K562 (cell line): ENCODE results near the gene MYCBPAP. TPM values are rescaled to one million over a fixed set of nuclear protein-coding genes. Genes with fewer than 3 reads are reported as not detected.
A peak's percentile ranks its signal among the peaks of the same experiment; 100 is the strongest.

ENCODE experiments used
- CREM ChIP-seq: IDR thresholded peaks from 2 replicates; pipeline ENCODE4 v1.6.1; 2014; ENCODE audit warnings: antibody characterized with exemption, low read depth
- ESRRA ChIP-seq: fragments of 450-650 bp; IDR thresholded peaks from 2 replicates; pipeline ENCODE4 v1.6.1; 2014; ENCODE audit warnings: low read depth, mild to moderate bottlenecking, moderate library complexity, borderline replicate concordance
- GTF2F1 ChIP-seq: IDR thresholded peaks from 2 replicates; pipeline ENCODE4 v1.6.1; 2011; ENCODE audit warnings: low read depth, low read length, improper control_type of control experiment
- HNRNPK ChIP-seq: fragments of 200-400 bp; formaldehyde crosslinking; IDR thresholded peaks from one replicate; pipeline ENCODE4 v1.6.1; 2018; ENCODE audit warnings: mild to moderate bottlenecking, low read depth, low read length; ENCODE audit not compliant: poor library complexity, severe bottlenecking
- MECOM ChIP-seq: fragments of 250-450 bp; sonication (Bioruptor Pico); IDR thresholded peaks from 2 replicates; pipeline ENCODE4 v1.8.0; 2022; ENCODE audit warnings: inconsistent platforms
- MYC ChIP-seq, 2 experiments: fragments of 250-450 bp in 1 of 2; sonication (Bioruptor Pico) in 1 of 2; IDR thresholded peaks; 2 replicates each; pipeline versions ENCODE4 v1.5.1 to v1.6.1; 2012 to 2021; ENCODE audit warnings: low read depth in 2 of 2, borderline replicate concordance in 1 of 2, improper control_type of control experiment in 1 of 2, low read length in 1 of 2, mild to moderate bottlenecking in 1 of 2, moderate library complexity in 1 of 2
- MYNN ChIP-seq, 2 experiments: sonication (generic); formaldehyde crosslinking in 1 of 2; IDR thresholded peaks; 2 replicates each; pipeline versions ENCODE4 v1.5.0 to v1.6.1; 2016 to 2020; ENCODE audit warnings: antibody characterized with exemption in 1 of 2, missing genetic modification reagents in 1 of 2
- PTRF ChIP-seq: fragments of 450-650 bp; IDR thresholded peaks from 2 replicates; pipeline ENCODE4 v1.6.1; 2016; ENCODE audit warnings: mild to moderate bottlenecking, missing genetic modification characterization, missing compliant biosample characterization
- PTTG1 ChIP-seq: fragments of 450-650 bp; IDR thresholded peaks from 2 replicates; pipeline ENCODE4 v1.6.1; 2016; ENCODE audit warnings: low read depth, mild to moderate bottlenecking, missing genetic modification characterization, missing compliant biosample characterization
- STAG1 ChIP-seq: sonication (generic); formaldehyde crosslinking; IDR thresholded peaks from 2 replicates; pipeline ENCODE4 v1.5.0; 2020; ENCODE audit warnings: missing genetic modification reagents, borderline replicate concordance
- TBP ChIP-seq: optimal IDR thresholded peaks from 2 replicates; pipeline ENCODE3; 2011; ENCODE audit warnings: low read depth, low read length, improper control_type of control experiment
- TCFL5 ChIP-seq: fragments of 250-450 bp; sonication (Bioruptor Pico); conservative IDR thresholded peaks from 2 replicates; pipeline ENCODE4 v1.6.1; 2021; ENCODE audit warnings: mild to moderate bottlenecking, moderate library complexity, matching md5 sums
- ZNF175 ChIP-seq: fragments of 200-800 bp; sonication (Bioruptor generic); IDR thresholded peaks from 2 replicates; pipeline ENCODE4 v1.6.1; 2016; ENCODE audit warnings: low read depth, mild to moderate bottlenecking, missing genetic modification characterization, missing compliant biosample characterization
- ZNF24 ChIP-seq: fragments of 450-650 bp; IDR thresholded peaks from 2 replicates; pipeline ENCODE4 v1.6.1; 2016
- ZNF75A ChIP-seq: fragments of 450-650 bp; formaldehyde crosslinking; IDR thresholded peaks from 2 replicates; pipeline ENCODE4 v1.4.0; 2020; ENCODE audit warnings: mild to moderate bottlenecking
- ZZZ3 ChIP-seq: fragments of 450-650 bp; IDR thresholded peaks from 2 replicates; pipeline ENCODE4 v1.6.1; 2016; ENCODE audit warnings: antibody characterized with exemption, mild to moderate bottlenecking, moderate library complexity
- polyA plus RNA-seq, 8 experiments: library from polyadenylated mRNA; depleted of rRNA in 4 of 8; stranded (reverse) in 5 of 8; unstranded in 3 of 8; fragments of >200 nt; fragmentation: Nextera tagmentation in 2 of 8; fragmentation: Illumina TruSeq in 1 of 8; extraction: Ambion mirVana in 2 of 8; extraction: Trizol in 1 of 8; gene quantifications; 2 replicates each; pipeline versions ENCODE4 v1.2.1 to v1.2.3, GENCODE V29; 2011 to 2014; ENCODE audit warnings: inconsistent platforms in 1 of 8, missing spikeins in 1 of 8
- total RNA-seq, 7 experiments: library from RNA; depleted of rRNA in 6 of 7; stranded (reverse); fragments of >200 nt in 6 of 7; fragmentation: Illumina TruSeq in 2 of 7; extraction: Trizol in 2 of 7; gene quantifications; 2 replicates each; pipeline versions ENCODE4 v1.2.1 to v1.2.3, GENCODE V29; 2011 to 2021; ENCODE audit warnings: low replicate concordance in 1 of 7
- TF ChIP-seq, protein P1 (sequence below): sonication (generic); formaldehyde crosslinking; IDR thresholded peaks from 2 replicates; pipeline ENCODE4 v1.8.0; 2023; ENCODE audit warnings: missing genetic modification reagents, mild to moderate bottlenecking, borderline replicate concordance
- TF ChIP-seq, protein P2 (sequence below): IDR thresholded peaks from 3 replicates; pipeline ENCODE4 v1.6.1; 2011; ENCODE audit warnings: borderline replicate concordance, mild to moderate bottlenecking; ENCODE audit not compliant: insufficient read length, insufficient read depth

The MYCBPAP gene
- total and polyA plus RNA-seq, 9 of the 15 experiments (the other 6 are each of a cell fraction or from before 2014, with no cell fraction given) = not detected

GRCh38 chr17:50478391-50479381, 29.6 kb upstream of the MYCBPAP start, which contains the start of gene RSAD1 (continued):
- TF ChIP-seq ESRRA (peak; percentile 89), PTRF (no peak), CREM (peak; percentile 90), PTTG1 (tag) (no peak), ZNF175 (CRISPR knock-in tag) (no peak), TCFL5 (CRISPR knock-in tag) (no peak), MECOM (CRISPR knock-in tag) (no peak), GTF2F1 (no peak), STAG1 (CRISPR knock-in tag) (peak; percentile 69; the same call in 1 of the 2 replicates), HNRNPK (peak; percentile 39), ZZZ3 (no peak), ZNF24 (peak; percentile 87), MYC (IDR thresholded peaks at IDR 0.05; ENCODE audit: low read depth, low read length) (peak; percentile 92), MYC (CRISPR knock-in tag; IDR thresholded peaks at IDR 0.05; ENCODE audit: borderline replicate concordance, low read depth) (no peak; the same call in 1 of the 2 replicates), MYNN (IDR thresholded peaks at IDR 0.05) (no peak), MYNN (CRISPR knock-in tag; IDR thresholded peaks at IDR 0.05) (no peak), TBP (peak; percentile 74), ZNF75A (CRISPR knock-in tag) (no peak)
- TF ChIP-seq, protein P1, sequence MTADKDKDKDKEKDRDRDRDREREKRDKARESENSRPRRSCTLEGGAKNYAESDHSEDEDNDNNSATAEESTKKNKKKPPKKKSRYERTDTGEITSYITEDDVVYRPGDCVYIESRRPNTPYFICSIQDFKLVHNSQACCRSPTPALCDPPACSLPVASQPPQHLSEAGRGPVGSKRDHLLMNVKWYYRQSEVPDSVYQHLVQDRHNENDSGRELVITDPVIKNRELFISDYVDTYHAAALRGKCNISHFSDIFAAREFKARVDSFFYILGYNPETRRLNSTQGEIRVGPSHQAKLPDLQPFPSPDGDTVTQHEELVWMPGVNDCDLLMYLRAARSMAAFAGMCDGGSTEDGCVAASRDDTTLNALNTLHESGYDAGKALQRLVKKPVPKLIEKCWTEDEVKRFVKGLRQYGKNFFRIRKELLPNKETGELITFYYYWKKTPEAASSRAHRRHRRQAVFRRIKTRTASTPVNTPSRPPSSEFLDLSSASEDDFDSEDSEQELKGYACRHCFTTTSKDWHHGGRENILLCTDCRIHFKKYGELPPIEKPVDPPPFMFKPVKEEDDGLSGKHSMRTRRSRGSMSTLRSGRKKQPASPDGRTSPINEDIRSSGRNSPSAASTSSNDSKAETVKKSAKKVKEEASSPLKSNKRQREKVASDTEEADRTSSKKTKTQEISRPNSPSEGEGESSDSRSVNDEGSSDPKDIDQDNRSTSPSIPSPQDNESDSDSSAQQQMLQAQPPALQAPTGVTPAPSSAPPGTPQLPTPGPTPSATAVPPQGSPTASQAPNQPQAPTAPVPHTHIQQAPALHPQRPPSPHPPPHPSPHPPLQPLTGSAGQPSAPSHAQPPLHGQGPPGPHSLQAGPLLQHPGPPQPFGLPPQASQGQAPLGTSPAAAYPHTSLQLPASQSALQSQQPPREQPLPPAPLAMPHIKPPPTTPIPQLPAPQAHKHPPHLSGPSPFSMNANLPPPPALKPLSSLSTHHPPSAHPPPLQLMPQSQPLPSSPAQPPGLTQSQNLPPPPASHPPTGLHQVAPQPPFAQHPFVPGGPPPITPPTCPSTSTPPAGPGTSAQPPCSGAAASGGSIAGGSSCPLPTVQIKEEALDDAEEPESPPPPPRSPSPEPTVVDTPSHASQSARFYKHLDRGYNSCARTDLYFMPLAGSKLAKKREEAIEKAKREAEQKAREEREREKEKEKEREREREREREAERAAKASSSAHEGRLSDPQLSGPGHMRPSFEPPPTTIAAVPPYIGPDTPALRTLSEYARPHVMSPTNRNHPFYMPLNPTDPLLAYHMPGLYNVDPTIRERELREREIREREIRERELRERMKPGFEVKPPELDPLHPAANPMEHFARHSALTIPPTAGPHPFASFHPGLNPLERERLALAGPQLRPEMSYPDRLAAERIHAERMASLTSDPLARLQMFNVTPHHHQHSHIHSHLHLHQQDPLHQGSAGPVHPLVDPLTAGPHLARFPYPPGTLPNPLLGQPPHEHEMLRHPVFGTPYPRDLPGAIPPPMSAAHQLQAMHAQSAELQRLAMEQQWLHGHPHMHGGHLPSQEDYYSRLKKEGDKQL (CRISPR knock-in tag) = no peak
- TF ChIP-seq, protein P2, sequence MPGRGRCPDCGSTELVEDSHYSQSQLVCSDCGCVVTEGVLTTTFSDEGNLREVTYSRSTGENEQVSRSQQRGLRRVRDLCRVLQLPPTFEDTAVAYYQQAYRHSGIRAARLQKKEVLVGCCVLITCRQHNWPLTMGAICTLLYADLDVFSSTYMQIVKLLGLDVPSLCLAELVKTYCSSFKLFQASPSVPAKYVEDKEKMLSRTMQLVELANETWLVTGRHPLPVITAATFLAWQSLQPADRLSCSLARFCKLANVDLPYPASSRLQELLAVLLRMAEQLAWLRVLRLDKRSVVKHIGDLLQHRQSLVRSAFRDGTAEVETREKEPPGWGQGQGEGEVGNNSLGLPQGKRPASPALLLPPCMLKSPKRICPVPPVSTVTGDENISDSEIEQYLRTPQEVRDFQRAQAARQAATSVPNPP = no peak
